Measurements from ENCODE around the gene OR1J1.

The OR1J1 gene

DNA sequence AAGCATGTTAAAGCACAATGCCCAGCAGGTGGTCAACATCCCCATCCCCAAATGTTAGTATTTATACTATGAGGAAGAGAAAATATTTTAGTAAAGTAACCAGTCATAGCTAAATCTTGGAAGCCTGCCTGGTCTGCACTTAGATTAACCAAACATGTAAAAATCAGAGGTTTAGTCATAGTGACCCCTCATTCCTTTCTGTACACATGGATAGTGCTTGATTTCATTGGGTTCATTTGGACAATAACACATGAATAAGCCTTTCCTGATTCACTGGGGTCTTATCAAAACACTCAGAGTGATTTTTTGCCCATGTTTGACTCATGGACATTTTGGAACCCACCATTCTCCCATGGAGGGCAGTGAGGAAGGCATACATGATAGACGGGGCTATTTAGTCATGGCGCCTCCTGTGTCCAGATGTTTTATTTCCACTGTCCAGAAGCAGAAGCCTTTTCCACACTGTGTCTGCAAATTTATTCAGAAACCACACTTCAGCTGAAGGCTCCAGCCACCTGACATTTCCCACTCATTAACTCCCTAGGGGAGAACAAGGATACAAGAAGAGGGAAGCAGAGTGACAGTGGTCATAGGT lies 32.5 kb downstream of the OR1J1 start:
- DNase-seq (ENCODE audit: low read depth in 2 of 2) = no peak

DNA sequence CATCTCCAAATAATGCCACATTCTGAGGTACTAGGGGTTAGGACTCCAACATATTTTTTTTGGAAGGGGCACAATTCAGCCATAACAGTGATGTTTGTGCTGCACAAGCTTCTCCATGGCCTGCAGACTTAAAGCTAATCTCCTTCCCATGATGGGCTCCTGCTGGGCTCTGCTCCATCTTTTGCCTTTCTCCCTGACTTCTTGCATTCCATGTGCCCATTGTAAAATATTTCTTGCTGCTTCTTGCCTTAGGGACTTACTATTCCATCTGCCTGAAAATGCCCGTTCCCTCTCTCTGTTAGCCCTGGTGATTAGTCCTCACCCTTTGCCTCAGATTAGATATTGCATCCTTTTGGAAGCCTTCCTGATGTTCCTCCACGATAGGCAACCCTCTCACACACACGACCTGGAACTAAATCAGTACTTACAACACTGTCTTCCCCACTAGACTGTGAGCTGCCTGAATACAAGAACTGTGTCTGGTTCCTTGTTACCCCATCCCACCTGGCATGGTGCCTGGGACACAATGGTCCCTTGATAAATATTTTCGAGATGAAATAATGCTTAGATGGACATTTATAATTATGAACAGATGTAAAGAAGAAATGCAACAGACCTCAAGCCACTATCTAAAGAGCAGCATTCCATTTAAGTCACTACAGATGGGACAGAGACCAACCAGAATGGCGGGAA lies 33.5 kb downstream of the OR1J1 start:
- DNase-seq (ENCODE audit: low read depth in 2 of 2) = no peak

DNA sequence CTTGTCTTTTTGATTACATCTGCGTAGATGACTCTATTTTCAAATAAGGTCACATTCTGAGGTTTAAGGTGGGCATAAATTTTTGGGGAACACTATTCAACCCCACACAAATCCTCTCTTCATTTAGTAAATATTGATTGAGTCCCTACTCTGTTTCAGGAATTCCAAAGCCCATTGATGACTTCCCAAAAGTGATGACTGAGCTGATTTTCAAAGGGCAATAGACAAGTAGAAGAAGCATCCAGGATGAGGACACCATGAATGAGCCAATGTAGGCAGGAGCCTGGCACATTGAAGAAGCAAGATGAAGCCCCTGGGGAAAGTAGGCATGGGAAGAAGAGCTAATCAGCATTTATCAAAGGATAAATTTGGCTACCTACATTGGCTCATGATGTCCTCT lies 35.2 kb downstream of the OR1J1 start:
- DNase-seq (ENCODE audit: low read depth in 2 of 2) = no peak

Measured in stimulated activated CD4-positive, alpha-beta T cell treated with anti-CD3 and anti-CD28 coated beads, Interleukin-4, amount 100 ng/mL, for 48 hours (primary cell).